WTC11 (cell line): Measurements from ENCODE around the gene MRPL32. TPM values are rescaled to one million over a fixed set of nuclear protein-coding genes. Genes with fewer than 3 reads are reported as not detected.

Source experiments
- ATAC-seq: fragments of 200-7000 bp; cut with Tn5 transposase; 2 replicates; pipeline ENCODE4 v1.10.0; 2021; ENCODE audit warnings: mild to moderate bottlenecking, moderate library complexity
- CTCF ChIA-PET: fragments of 300-600 bp; sonication (Branson Sonifier 250); formaldehyde crosslinking; loops from one replicate; lab custom pipeline; 2021; ENCODE audit warnings: antibody characterized with exemption; lab: Charles Lee
- POLR2A ChIA-PET: fragments of 350-600 bp; sonication (Branson Sonifier 250); formaldehyde crosslinking; loops from one replicate; lab custom pipeline; 2021; ENCODE audit warnings: antibody characterized with exemption; lab: Charles Lee
- DNase-seq: peaks from one replicate; pipeline ENCODE4 v3.0.0; 2021; ENCODE audit warnings: low spot score
- H3K27ac Mint-ChIP-seq: 2 replicates; pipeline ENCODE4 v1.8.0; 2021; ENCODE audit warnings: mixed read lengths
- H3K27me3 Mint-ChIP-seq: 2 replicates; pipeline ENCODE4 v1.8.0; 2021; ENCODE audit warnings: low read depth, mild to moderate bottlenecking, moderate library complexity, mixed read lengths
- H3K36me3 Mint-ChIP-seq: 2 replicates; pipeline ENCODE4 v1.8.0; 2021; ENCODE audit warnings: mixed read lengths
- H3K4me1 Mint-ChIP-seq: 2 replicates; pipeline ENCODE4 v1.8.0; 2022; ENCODE audit warnings: mixed read lengths
- H3K4me3 Mint-ChIP-seq: 2 replicates; pipeline ENCODE4 v1.8.0; 2021; ENCODE audit warnings: mild to moderate bottlenecking, moderate library complexity, mixed read lengths
- H3K9me3 Mint-ChIP-seq: 2 replicates; pipeline ENCODE4 v1.8.0; 2021; ENCODE audit warnings: mixed read lengths
- CREM ChIP-seq: sonication (generic); formaldehyde crosslinking; IDR thresholded peaks from 2 replicates; pipeline ENCODE4 v1.8.1; 2022; ENCODE audit warnings: mild to moderate bottlenecking, missing genetic modification reagents, moderate library complexity
- ELF4 ChIP-seq: sonication (generic); formaldehyde crosslinking; IDR thresholded peaks from 2 replicates; pipeline ENCODE4 v1.8.1; 2022; ENCODE audit warnings: low read depth, mild to moderate bottlenecking, moderate library complexity, missing genetic modification reagents
- ETV6 ChIP-seq: sonication (generic); formaldehyde crosslinking; IDR thresholded peaks from 2 replicates; pipeline ENCODE4 v1.8.1; 2022; ENCODE audit warnings: mild to moderate bottlenecking, missing genetic modification reagents
- FOXK1 ChIP-seq: sonication (generic); formaldehyde crosslinking; IDR thresholded peaks from 2 replicates; pipeline ENCODE4 v1.8.0; 2022; ENCODE audit warnings: mild to moderate bottlenecking, moderate library complexity, missing genetic modification reagents
- FOXP4 ChIP-seq: sonication (generic); formaldehyde crosslinking; IDR thresholded peaks from 2 replicates; pipeline ENCODE4 v1.8.0; 2022; ENCODE audit warnings: mild to moderate bottlenecking, missing genetic modification reagents
- GABPB1 ChIP-seq: sonication (generic); formaldehyde crosslinking; IDR thresholded peaks from 2 replicates; pipeline ENCODE4 v1.8.1; 2023; ENCODE audit warnings: mild to moderate bottlenecking, missing genetic modification reagents
- HMGA2 ChIP-seq: fragments of 250-450 bp; sonication (Bioruptor Pico); IDR thresholded peaks from 2 replicates; pipeline ENCODE4 v1.4.0; 2021; ENCODE audit warnings: mild to moderate bottlenecking, moderate library complexity
- IRF1 ChIP-seq: sonication (generic); formaldehyde crosslinking; IDR thresholded peaks from 2 replicates; pipeline ENCODE4 v1.8.0; 2023; ENCODE audit warnings: missing genetic modification reagents
- NFYB ChIP-seq: sonication (generic); formaldehyde crosslinking; conservative IDR thresholded peaks from 2 replicates; pipeline ENCODE4 v1.8.0; 2022; ENCODE audit warnings: low read depth, missing genetic modification reagents
- NR1H2 ChIP-seq: sonication (generic); formaldehyde crosslinking; IDR thresholded peaks from 2 replicates; pipeline ENCODE4 v1.9.0; 2021; ENCODE audit warnings: mild to moderate bottlenecking, moderate library complexity, missing genetic modification reagents
- NR3C1 ChIP-seq: sonication (generic); formaldehyde crosslinking; conservative IDR thresholded peaks from 2 replicates; pipeline ENCODE4 v1.8.1; 2023; ENCODE audit warnings: low read depth, mild to moderate bottlenecking, missing genetic modification reagents
- SOX15 ChIP-seq: fragments of 250-450 bp; sonication (Bioruptor Pico); IDR thresholded peaks from 2 replicates; pipeline ENCODE4 v1.9.0; 2021; ENCODE audit warnings: mild to moderate bottlenecking
- ZBTB21 ChIP-seq: sonication (generic); formaldehyde crosslinking; IDR thresholded peaks from 2 replicates; pipeline ENCODE4 v1.8.1; 2023; ENCODE audit warnings: mild to moderate bottlenecking, missing genetic modification reagents, borderline replicate concordance
- ZNF532 ChIP-seq: fragments of 250-450 bp; sonication (Bioruptor Pico); IDR thresholded peaks from 2 replicates; pipeline ENCODE4 v1.9.0; 2021; ENCODE audit warnings: mild to moderate bottlenecking, borderline replicate concordance
- ZNF671 ChIP-seq: fragments of 250-450 bp; sonication (Bioruptor Pico); IDR thresholded peaks from 2 replicates; pipeline ENCODE4 v1.8.0; 2021; ENCODE audit warnings: mild to moderate bottlenecking
- ZSCAN18 ChIP-seq: fragments of 250-450 bp; sonication (Bioruptor Pico); IDR thresholded peaks from 2 replicates; pipeline ENCODE4 v2.1.2; 2022; ENCODE audit warnings: mild to moderate bottlenecking, moderate library complexity
- total RNA-seq: library from RNA; stranded (reverse); gene quantifications from 3 replicates; pipeline ENCODE4 v1.2.3, GENCODE V29; 2021
- TF ChIP-seq, protein P1 (sequence below): sonication (generic); formaldehyde crosslinking; IDR thresholded peaks from 2 replicates; pipeline ENCODE4 v1.8.0; 2023; ENCODE audit warnings: missing genetic modification reagents, mild to moderate bottlenecking, borderline replicate concordance
- TF ChIP-seq, protein P2 (sequence below): sonication (generic); formaldehyde crosslinking; IDR thresholded peaks from 2 replicates; pipeline ENCODE4 v1.8.0; 2023; ENCODE audit warnings: mild to moderate bottlenecking, missing genetic modification reagents
- TF ChIP-seq, protein P3 (sequence below): sonication (generic); formaldehyde crosslinking; IDR thresholded peaks from 2 replicates; pipeline ENCODE4 v1.8.1; 2023; ENCODE audit warnings: mild to moderate bottlenecking, missing genetic modification reagents, moderate library complexity

MRPL32 gene
- total RNA-seq, 1 experiment from 2014 or later, result 84.4 TPM

DNA sequence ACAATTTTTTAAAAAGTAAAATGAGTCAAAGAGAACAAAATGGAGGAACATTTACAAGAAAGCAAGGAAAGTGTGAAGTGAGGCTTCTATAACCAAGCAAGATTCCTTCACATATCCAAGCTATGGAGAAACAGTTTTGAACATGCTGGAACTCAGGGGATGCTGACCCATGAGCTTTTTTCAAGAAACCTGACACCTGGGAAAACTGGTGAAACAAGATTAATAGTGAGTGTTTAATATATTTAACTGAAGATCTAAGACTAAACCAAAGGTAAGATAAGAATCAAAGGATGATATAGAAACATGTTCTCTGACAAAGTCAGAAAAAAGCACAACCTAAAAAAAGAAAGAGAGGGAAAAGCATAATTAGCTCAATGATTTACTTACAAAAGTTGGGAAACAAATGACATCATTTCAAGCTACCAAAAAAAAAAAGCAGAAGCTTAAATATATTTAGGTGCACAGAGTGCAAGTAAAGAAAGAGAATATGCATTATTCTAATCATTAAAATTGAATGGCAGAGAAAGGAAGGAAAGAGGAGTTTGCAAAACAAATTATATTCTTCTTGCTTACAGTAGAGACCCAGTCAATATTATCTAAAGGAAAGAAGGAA, 45.2 kb upstream of the MRPL32 start:
- Mint-ChIP-seq H3K4me1 (peaks cover 43% of the 10 kb centered on the region), H3K36me3 (peaks cover 8% of the 10 kb centered on the region; the same call in 1 of the 2 replicates), H3K27ac (peak overlapping the region; percentile 99), H3K27me3 (no peaks in the 10 kb centered on the region), H3K4me3 (peak overlapping the region; percentile 89), H3K9me3 (peaks cover 10% of the 10 kb centered on the region)
- DNase-seq (no peak), ATAC-seq (no peak)
- ChIA-PET POLR2A (interaction anchor here (0.6 to 0.9 kb wide), 2 partner anchors 45 to 866 kb away, joined by 3 to 4 read pairs; partner anchors contain the start of genes MRPL32 and PSMA2), CTCF (interaction anchor here (0.7 to 1.6 kb wide), 8 partner anchors 10 to 946 kb away, joined by 3 to 15 read pairs (median 4); no protein-coding TSS in a partner anchor)
- TF ChIP-seq ZBTB21 (CRISPR knock-in tag), result no peak
- no peak for TF ChIP-seq NFYB
- TF ChIP-seq CREM (CRISPR knock-in tag), result no peak
- TF ChIP-seq ZSCAN18 (CRISPR knock-in tag), result no peak
- TF ChIP-seq ZNF532 (CRISPR knock-in tag), result no peak
- no peak for TF ChIP-seq SOX15
- TF ChIP-seq, protein P1, sequence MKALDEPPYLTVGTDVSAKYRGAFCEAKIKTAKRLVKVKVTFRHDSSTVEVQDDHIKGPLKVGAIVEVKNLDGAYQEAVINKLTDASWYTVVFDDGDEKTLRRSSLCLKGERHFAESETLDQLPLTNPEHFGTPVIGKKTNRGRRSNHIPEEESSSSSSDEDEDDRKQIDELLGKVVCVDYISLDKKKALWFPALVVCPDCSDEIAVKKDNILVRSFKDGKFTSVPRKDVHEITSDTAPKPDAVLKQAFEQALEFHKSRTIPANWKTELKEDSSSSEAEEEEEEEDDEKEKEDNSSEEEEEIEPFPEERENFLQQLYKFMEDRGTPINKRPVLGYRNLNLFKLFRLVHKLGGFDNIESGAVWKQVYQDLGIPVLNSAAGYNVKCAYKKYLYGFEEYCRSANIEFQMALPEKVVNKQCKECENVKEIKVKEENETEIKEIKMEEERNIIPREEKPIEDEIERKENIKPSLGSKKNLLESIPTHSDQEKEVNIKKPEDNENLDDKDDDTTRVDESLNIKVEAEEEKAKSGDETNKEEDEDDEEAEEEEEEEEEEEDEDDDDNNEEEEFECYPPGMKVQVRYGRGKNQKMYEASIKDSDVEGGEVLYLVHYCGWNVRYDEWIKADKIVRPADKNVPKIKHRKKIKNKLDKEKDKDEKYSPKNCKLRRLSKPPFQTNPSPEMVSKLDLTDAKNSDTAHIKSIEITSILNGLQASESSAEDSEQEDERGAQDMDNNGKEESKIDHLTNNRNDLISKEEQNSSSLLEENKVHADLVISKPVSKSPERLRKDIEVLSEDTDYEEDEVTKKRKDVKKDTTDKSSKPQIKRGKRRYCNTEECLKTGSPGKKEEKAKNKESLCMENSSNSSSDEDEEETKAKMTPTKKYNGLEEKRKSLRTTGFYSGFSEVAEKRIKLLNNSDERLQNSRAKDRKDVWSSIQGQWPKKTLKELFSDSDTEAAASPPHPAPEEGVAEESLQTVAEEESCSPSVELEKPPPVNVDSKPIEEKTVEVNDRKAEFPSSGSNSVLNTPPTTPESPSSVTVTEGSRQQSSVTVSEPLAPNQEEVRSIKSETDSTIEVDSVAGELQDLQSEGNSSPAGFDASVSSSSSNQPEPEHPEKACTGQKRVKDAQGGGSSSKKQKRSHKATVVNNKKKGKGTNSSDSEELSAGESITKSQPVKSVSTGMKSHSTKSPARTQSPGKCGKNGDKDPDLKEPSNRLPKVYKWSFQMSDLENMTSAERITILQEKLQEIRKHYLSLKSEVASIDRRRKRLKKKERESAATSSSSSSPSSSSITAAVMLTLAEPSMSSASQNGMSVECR (CRISPR knock-in tag), result no peak
- TF ChIP-seq HMGA2 (CRISPR knock-in tag), result no peak
- TF ChIP-seq, protein P2, sequence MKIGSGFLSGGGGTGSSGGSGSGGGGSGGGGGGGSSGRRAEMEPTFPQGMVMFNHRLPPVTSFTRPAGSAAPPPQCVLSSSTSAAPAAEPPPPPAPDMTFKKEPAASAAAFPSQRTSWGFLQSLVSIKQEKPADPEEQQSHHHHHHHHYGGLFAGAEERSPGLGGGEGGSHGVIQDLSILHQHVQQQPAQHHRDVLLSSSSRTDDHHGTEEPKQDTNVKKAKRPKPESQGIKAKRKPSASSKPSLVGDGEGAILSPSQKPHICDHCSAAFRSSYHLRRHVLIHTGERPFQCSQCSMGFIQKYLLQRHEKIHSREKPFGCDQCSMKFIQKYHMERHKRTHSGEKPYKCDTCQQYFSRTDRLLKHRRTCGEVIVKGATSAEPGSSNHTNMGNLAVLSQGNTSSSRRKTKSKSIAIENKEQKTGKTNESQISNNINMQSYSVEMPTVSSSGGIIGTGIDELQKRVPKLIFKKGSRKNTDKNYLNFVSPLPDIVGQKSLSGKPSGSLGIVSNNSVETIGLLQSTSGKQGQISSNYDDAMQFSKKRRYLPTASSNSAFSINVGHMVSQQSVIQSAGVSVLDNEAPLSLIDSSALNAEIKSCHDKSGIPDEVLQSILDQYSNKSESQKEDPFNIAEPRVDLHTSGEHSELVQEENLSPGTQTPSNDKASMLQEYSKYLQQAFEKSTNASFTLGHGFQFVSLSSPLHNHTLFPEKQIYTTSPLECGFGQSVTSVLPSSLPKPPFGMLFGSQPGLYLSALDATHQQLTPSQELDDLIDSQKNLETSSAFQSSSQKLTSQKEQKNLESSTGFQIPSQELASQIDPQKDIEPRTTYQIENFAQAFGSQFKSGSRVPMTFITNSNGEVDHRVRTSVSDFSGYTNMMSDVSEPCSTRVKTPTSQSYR (CRISPR knock-in tag), result no peak
- TF ChIP-seq, protein P3, sequence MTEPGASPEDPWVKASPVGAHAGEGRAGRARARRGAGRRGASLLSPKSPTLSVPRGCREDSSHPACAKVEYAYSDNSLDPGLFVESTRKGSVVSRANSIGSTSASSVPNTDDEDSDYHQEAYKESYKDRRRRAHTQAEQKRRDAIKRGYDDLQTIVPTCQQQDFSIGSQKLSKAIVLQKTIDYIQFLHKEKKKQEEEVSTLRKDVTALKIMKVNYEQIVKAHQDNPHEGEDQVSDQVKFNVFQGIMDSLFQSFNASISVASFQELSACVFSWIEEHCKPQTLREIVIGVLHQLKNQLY (CRISPR knock-in tag), result no peak
- no peak for TF ChIP-seq NR1H2
- TF ChIP-seq IRF1 (CRISPR knock-in tag), result no peak
- TF ChIP-seq GABPB1 (CRISPR knock-in tag), result no peak
- no peak for TF ChIP-seq ZNF671 (CRISPR knock-in tag)
- no peak for TF ChIP-seq NR3C1 (CRISPR knock-in tag)
- no peak for TF ChIP-seq FOXP4 (CRISPR knock-in tag)
- no peak for TF ChIP-seq FOXK1 (CRISPR knock-in tag)
- TF ChIP-seq ELF4 (CRISPR knock-in tag), result no peak
- no peak for TF ChIP-seq ETV6 (CRISPR knock-in tag)
